ENCODE measurements around the gene LYL1. TPM values are rescaled to one million over a fixed set of nuclear protein-coding genes. Genes with fewer than 3 reads are reported as not detected.

Gene LYL1
- total and polyA plus RNA-seq, 2 of the 13 experiments (the other 11 are each of a cell fraction or from before 2014, with no cell fraction given) = 0.75 to 0.92 TPM

DNA sequence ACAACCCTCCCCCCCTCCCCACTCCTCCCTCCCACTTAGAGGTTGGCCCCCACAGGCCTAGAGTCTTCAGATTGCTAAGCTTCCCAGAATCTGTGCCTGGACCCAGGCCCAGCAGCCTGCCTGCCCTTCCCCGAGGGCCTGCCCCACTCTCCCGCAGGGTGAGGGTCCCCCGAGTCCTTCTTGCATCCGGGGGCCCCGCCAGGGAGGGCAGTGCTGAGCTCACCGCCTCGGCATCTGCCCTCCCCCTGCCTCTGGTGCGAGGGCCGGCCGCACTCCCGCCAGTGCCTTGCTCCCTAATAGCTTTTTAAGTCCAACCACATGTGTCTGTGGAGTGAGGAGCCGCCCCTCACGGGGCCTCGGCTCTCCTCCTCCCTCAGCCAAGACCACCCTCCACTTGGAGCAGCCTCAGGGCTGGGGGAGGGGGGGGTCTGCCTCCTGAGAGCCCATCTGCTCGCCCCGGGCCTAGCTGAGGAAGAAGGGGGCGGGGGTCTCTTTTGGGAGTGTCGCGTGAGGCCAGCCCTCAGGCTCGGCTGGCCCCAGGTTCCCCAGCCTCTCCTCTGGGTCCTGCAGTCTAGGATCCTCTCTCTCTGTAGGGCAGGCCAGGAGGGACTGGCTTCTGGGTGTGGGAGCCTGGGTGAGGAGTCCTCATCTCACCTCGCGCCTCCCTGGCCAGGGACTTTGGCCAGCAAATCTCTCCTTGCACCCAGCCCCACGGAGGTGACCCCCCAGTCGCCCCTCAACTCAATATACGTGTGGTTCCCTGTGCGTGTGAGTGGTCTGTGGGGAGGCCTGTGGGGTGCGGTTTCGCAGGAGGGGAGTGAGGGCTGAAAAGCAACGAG, 47.2 kb downstream of the LYL1 start (continued):
- TF ChIP-seq, protein P1, sequence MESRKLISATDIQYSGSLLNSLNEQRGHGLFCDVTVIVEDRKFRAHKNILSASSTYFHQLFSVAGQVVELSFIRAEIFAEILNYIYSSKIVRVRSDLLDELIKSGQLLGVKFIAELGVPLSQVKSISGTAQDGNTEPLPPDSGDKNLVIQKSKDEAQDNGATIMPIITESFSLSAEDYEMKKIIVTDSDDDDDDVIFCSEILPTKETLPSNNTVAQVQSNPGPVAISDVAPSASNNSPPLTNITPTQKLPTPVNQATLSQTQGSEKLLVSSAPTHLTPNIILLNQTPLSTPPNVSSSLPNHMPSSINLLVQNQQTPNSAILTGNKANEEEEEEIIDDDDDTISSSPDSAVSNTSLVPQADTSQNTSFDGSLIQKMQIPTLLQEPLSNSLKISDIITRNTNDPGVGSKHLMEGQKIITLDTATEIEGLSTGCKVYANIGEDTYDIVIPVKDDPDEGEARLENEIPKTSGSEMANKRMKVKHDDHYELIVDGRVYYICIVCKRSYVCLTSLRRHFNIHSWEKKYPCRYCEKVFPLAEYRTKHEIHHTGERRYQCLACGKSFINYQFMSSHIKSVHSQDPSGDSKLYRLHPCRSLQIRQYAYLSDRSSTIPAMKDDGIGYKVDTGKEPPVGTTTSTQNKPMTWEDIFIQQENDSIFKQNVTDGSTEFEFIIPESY (CRISPR knock-in tag; IDR thresholded peaks at IDR 0.05) = peak; percentile 78
- TF ChIP-seq, protein P2, sequence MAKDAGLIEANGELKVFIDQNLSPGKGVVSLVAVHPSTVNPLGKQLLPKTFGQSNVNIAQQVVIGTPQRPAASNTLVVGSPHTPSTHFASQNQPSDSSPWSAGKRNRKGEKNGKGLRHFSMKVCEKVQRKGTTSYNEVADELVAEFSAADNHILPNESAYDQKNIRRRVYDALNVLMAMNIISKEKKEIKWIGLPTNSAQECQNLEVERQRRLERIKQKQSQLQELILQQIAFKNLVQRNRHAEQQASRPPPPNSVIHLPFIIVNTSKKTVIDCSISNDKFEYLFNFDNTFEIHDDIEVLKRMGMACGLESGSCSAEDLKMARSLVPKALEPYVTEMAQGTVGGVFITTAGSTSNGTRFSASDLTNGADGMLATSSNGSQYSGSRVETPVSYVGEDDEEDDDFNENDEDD (CRISPR knock-in tag; IDR thresholded peaks at IDR 0.05; ENCODE audit: borderline replicate concordance) = peak; percentile 63; the same call in 1 of the 2 replicates
- TF ChIP-seq, protein P3, sequence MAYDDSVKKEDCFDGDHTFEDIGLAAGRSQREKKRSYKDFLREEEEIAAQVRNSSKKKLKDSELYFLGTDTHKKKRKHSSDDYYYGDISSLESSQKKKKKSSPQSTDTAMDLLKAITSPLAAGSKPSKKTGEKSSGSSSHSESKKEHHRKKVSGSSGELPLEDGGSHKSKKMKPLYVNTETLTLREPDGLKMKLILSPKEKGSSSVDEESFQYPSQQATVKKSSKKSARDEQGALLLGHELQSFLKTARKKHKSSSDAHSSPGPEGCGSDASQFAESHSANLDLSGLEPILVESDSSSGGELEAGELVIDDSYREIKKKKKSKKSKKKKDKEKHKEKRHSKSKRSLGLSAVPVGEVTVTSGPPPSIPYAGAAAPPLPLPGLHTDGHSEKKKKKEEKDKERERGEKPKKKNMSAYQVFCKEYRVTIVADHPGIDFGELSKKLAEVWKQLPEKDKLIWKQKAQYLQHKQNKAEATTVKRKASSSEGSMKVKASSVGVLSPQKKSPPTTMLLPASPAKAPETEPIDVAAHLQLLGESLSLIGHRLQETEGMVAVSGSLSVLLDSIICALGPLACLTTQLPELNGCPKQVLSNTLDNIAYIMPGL (CRISPR knock-in tag; IDR thresholded peaks at IDR 0.05; ENCODE audit: borderline replicate concordance in 1 of 2, low read depth in 1 of 2) = no peak
- no peak for TF ChIP-seq MYNN (CRISPR knock-in tag; IDR thresholded peaks at IDR 0.05; ENCODE audit: low read depth)
- TF ChIP-seq ZNF343 (CRISPR knock-in tag; IDR thresholded peaks at IDR 0.05) = no peak
- TF ChIP-seq KMT2A (CRISPR knock-in tag; IDR thresholded peaks at IDR 0.05) = no peak
- 0 out of 2 replicates have a peak, but pooled peaks have one; percentile 4 for TF ChIP-seq ATF7-NPFF (CRISPR knock-in tag; IDR thresholded peaks at IDR 0.05; ENCODE audit: low read depth)
- TF ChIP-seq ZNF746 (CRISPR knock-in tag; IDR thresholded peaks at IDR 0.05) = peak; percentile 92
- 0 out of 2 replicates have a peak, but pooled peaks have one; percentile 67 for TF ChIP-seq CAMTA2 (CRISPR knock-in tag; IDR thresholded peaks at IDR 0.05; ENCODE audit: borderline replicate concordance)
- no peak for TF ChIP-seq XRCC5 (optimal IDR thresholded peaks at IDR 0.05; ENCODE audit: low read length)
- no peak for TF ChIP-seq MBD4 (IDR thresholded peaks at IDR 0.05; ENCODE audit: borderline replicate concordance, low read length)
- no peak for TF ChIP-seq ZNF570 (CRISPR knock-in tag; IDR thresholded peaks at IDR 0.05; ENCODE audit: borderline replicate concordance)
- TF ChIP-seq ETV5 (CRISPR knock-in tag; IDR thresholded peaks at IDR 0.05; ENCODE audit: borderline replicate concordance) = peak; percentile 75
- peak; percentile 44; the same call in 1 of the 2 replicates for TF ChIP-seq RBFOX2 (IDR thresholded peaks at IDR 0.05; ENCODE audit: low read depth, low read length)
- TF ChIP-seq, protein P4, sequence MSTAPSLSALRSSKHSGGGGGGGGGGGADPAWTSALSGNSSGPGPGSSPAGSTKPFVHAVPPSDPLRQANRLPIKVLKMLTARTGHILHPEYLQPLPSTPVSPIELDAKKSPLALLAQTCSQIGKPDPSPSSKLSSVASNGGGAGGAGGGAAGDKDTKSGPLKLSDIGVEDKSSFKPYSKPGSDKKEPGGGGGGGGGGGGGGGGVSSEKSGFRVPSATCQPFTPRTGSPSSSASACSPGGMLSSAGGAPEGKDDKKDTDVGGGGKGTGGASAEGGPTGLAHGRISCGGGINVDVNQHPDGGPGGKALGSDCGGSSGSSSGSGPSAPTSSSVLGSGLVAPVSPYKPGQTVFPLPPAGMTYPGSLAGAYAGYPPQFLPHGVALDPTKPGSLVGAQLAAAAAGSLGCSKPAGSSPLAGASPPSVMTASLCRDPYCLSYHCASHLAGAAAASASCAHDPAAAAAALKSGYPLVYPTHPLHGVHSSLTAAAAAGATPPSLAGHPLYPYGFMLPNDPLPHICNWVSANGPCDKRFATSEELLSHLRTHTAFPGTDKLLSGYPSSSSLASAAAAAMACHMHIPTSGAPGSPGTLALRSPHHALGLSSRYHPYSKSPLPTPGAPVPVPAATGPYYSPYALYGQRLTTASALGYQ (CRISPR knock-in tag; IDR thresholded peaks at IDR 0.05) = no peak
- TF ChIP-seq, protein P5, sequence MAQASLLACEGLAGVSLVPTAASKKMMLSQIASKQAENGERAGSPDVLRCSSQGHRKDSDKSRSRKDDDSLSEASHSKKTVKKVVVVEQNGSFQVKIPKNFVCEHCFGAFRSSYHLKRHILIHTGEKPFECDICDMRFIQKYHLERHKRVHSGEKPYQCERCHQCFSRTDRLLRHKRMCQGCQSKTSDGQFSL (CRISPR knock-in tag; IDR thresholded peaks at IDR 0.05) = peak; percentile 37; the same call in 1 of the 2 replicates
